Endometrial microvascular endothelial cells (primary cell): ENCODE data around the gene PXDN. TPM values are rescaled to one million over a fixed set of nuclear protein-coding genes. Genes with fewer than 3 reads are reported as not detected.

Source experiments
- in situ Hi-C: cut with HindIII; loops from 2 replicates; pipeline ENCODE4 v1.10.0; 2017; ENCODE audit warnings: low sequenced_read_pairs, low pct_unique_long_range_greater_than_20kb; ENCODE audit errors: inconsistent ontology term
- total RNA-seq: library from RNA; depleted of rRNA; stranded (reverse); fragments of >200 nt; gene quantifications from one replicate; pipeline ENCODE4 v1.2.3, GENCODE V29; 2015; ENCODE audit errors: inconsistent ontology term

PXDN gene, protein sequence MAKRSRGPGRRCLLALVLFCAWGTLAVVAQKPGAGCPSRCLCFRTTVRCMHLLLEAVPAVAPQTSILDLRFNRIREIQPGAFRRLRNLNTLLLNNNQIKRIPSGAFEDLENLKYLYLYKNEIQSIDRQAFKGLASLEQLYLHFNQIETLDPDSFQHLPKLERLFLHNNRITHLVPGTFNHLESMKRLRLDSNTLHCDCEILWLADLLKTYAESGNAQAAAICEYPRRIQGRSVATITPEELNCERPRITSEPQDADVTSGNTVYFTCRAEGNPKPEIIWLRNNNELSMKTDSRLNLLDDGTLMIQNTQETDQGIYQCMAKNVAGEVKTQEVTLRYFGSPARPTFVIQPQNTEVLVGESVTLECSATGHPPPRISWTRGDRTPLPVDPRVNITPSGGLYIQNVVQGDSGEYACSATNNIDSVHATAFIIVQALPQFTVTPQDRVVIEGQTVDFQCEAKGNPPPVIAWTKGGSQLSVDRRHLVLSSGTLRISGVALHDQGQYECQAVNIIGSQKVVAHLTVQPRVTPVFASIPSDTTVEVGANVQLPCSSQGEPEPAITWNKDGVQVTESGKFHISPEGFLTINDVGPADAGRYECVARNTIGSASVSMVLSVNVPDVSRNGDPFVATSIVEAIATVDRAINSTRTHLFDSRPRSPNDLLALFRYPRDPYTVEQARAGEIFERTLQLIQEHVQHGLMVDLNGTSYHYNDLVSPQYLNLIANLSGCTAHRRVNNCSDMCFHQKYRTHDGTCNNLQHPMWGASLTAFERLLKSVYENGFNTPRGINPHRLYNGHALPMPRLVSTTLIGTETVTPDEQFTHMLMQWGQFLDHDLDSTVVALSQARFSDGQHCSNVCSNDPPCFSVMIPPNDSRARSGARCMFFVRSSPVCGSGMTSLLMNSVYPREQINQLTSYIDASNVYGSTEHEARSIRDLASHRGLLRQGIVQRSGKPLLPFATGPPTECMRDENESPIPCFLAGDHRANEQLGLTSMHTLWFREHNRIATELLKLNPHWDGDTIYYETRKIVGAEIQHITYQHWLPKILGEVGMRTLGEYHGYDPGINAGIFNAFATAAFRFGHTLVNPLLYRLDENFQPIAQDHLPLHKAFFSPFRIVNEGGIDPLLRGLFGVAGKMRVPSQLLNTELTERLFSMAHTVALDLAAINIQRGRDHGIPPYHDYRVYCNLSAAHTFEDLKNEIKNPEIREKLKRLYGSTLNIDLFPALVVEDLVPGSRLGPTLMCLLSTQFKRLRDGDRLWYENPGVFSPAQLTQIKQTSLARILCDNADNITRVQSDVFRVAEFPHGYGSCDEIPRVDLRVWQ (N-terminal part only)
- total RNA-seq = 246 TPM

DNA sequence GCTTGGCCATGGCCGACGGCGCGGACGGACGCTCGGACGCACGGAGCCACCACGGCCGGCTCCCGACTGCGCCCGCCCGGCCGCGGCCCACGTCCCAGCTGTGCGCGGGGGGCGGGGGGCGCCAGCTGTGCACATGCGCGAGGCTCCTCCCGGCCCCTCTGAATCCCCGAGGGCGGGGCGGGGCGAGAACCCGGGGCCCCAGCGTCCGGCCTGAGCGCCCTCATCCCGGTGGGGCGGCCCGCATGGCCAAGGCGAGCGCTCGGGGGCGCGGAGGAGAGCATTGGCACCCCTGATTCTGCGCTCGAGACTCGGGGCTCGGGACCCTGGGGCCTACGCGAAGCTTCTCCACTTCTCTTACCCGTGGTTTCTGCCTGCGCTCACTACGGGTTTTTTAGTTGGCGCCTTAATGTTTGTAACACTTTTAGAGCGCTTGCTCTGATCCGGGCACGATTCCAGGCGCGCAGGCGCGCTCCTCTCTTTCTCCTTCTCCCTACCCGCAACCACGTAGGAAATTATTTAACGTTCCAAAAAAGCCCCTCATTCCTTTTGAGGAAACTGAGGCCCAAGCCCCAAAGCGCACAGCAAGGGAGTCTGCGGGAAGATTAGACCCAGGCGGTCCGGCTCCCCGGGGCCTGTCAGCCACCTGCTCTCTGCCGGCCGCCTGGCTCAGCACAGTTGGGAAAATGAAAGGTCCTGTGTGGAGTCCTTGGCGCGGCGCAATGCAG, at the start of gene PXDN:
Gene PXDN, minus strand, starts transcription at position 70 of the 725 bp plus-strand sequence. Its CDS starts 60 bp downstream, at position 10.
- in situ Hi-C loops = no loop called here

DNA sequence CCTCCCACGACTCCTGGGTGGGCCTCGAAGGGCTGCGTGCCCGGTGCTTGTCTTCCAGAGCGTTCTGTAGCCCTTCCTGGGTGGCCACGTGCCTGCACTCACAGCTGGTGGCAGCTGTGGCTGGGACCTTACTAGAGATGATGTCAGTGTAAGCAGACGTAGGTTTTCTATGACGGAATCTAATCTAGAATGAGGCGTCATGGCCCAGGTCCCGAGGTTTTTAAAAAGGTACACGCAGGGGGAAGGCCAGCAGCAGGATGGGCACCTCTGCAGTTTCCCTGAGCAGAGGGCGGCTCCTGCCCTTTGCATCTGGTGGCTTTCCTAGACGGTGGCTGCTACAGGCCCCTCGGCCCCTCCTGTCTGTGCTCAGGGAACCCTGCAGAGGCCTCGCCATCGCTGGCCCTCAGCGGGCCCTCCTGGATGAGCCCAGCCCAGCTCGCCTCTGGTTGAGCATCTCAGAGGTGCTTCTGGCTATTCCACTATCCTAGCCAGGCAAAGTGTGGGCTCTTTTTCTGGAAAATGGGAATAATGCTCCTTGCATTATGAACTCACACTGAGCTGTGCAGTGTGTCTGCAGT, 49.6 kb upstream of the PXDN start:
- in situ Hi-C loops = no loop called here

- in situ Hi-C loops = no loop called here
Measured at GRCh38 chr2:1793001-1793867, 48.9 kb upstream of the PXDN start.

- in situ Hi-C loops = no loop called here
Measured at GRCh38 chr2:1791685-1792435, 47.5 kb upstream of the PXDN start.

GRCh38 chr2:1791006-1791605, 46.8 kb upstream of the PXDN start:
- in situ Hi-C loops = no loop called here

- in situ Hi-C loops = no loop called here
Measured at GRCh38 chr2:1790473-1790872, 46.2 kb upstream of the PXDN start.

GRCh38 chr2:1789610-1790009, 45.3 kb upstream of the PXDN start:
- in situ Hi-C loops = no loop called here

DNA sequence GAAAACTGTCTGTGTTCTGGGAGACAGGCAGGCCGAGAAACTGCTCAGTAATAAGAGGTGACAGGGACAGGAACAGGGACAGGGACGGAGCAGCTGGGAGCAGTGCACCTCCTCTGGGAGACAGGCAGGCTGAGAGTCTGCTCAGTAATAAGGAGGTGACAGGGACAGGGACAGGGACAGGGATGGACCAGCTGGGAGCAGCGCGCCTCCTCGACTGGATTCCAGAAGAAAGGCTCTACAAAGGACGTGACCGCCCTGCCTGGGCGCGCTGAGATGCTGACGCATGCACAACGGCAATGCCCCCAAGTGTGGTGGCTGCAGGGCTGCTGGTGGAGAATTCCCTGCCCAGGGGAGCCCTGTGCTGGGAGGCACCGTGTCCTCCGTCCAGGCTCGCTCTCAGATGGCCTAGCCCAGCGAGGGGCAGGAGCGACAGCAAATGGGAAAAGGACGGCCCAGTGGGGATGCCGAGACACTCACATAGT, 44.2 kb upstream of the PXDN start:
- in situ Hi-C loops = no loop called here

DNA sequence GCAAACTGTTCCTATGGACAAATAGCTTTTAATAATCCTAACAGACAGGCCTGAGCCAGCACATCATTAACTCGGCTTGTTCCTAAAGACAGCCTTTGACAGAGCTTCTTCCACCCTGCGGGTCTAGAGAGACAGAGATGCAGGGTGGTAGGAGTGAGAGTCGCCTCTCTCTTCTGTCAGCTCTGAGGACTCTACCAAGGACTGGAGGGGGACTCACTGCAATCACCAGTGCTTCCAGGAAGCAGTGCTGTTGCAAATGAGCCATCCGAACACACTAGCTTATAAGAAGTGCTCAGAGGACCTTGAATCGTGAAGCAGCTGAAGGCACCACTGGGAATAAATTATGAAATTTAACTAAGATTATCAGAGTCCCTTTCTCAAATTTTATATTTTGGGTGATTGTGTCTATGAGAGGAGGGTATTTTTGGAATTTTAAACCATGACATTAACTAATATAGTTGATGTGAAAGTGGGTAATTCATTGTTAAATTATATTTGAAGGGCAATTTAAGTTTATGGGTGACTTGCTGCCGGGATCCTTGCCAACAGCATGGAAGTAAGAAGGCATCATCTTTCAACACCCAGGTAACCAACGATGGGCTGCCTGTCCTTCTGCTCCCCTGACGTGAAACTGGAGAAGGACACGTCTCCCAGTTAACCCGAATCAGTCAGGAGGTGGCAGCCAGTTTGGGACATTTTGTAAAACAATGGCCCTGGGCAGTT, 43.6 kb upstream of the PXDN start:
- in situ Hi-C loops = no loop called here

DNA sequence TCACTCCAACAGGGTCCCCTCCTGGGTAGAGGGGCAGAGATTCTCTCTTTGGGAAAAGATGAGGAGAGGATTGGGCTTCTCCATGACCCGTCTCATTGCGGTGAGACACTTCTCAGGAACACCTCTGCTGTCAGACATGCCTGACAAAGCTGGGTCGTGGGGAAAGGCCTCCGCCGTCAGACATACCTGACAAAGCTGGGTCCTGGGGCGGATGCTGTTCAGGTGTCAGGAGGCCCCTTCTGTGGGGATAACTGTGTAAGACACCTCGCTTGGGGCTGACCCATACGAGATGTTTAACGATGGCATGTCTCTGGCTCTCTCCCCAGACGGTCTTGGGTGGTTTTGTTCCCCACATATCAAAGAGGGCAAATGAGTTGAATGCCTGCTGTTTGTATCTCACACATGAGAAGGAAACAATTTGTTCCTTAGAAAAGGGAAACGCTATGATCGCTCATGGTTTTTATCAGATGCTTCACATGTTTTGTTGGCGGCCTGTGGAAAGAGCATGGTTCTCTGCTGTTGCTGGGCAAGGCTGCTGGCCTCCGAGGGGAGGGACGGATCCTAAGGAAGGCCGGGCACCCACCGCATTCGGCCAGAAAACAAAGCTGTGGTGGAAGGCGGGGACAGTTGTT, 40.8 kb upstream of the PXDN start:
- in situ Hi-C loops = no loop called here

GRCh38 chr2:1784087-1784486, 39.8 kb upstream of the PXDN start:
- in situ Hi-C loops = no loop called here

DNA sequence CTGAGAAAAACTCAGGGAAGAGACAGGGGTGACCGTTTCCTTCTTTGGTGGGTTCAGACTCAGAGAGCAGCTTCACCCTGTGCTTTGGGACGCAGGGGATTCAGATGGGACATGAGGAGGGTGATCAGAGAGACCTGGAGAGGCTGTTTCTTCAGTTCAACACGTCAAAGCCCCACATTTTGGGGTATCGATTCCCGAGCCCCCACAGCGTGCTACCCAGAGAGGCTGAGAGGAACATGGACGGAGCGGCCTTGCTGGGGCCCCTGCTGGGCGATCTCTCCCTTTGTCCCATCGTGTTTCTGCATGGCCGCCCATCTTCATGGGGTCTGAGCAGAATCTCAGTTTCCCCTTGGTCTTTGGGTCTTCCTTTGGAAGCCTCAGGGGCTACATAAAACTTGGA, 38.2 kb upstream of the PXDN start:
- in situ Hi-C loops = no loop called here

DNA sequence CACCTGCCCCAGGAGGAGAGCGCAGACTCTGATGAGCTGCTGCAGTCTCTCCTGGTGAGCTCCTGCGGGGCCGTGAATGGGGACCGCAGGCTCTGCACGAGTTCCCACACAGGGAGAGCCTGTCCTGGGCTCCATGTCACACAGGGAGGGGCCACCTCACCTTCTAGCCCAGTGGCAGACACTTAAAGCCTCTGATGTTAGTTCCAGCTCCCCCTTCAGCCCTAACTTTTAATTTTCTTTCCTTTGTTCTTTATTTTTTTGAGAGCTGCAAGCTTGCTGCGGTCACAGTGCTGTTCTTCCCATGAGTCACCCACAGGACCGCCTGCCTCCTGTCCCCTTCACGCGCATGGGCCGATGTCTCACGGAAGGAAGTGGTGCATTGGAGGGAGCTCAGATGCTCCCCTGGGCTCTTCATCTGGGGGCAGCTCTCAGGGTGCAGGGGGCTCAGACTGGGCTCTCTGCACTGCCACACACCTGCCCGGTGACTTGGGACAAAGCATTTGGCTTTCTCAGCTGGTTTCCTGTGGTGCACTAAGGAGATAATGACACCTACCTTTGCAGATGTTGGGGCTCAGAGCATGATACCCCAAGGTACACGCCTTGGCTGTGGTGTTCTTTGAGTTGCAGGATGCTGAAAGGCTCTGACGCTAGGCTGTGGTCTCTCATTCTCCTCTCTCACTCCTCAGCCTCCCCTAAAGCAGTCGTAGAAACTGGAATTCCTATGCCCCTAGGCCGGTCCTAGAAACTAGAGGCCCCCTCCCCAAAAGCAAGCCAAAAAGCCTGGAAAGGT, 37.2 kb upstream of the PXDN start:
- in situ Hi-C loops = no loop called here

DNA sequence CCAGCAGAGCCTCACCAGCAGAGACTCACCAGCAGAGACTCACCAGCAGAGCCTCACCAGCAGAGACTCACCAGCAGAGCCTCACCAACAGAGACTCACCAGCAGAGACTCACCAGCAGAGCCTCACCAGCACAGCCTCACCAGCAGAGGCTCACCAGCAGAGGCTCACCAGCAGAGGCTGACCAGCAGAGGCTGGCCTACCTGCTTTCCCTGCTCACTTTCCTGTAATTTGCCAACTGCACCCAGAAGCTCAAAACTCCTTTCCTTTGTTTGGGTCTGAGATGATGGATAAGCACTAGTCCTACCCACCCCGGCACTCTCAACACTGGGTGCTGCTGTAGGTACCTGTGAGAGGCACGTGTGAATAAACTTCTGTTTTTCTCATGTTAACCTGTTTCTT, 36.4 kb upstream of the PXDN start:
- in situ Hi-C loops = no loop called here
